DND-41 (cell line): Measurements from ENCODE around the gene LSG1.

Experiments used
- ATAC-seq: fragments of 200-7000 bp; cut with Tn5 transposase; 3 replicates; pipeline ENCODE4 v1.9.1; 2021; ENCODE audit warnings: low read depth; ENCODE audit not compliant: insufficient read depth
- DNase-seq: peaks from one replicate; pipeline ENCODE4 v3.0.0-alpha.2; 2020
- H2AFZ ChIP-seq: 2 replicates; pipeline ENCODE4 v1.6.0; 2012; ENCODE audit warnings: low read depth, low read length
- H3K27ac ChIP-seq: 2 replicates; pipeline ENCODE4 v1.5.1; 2012; ENCODE audit warnings: low read length, inconsistent platforms
- H3K27me3 ChIP-seq: fragments of 200-600 bp; sonication (generic); 2 replicates; pipeline ENCODE4 v1.6.0; 2012; ENCODE audit warnings: low read length, mild to moderate bottlenecking, inconsistent platforms; ENCODE audit not compliant: insufficient read depth, poor library complexity
- H3K36me3 ChIP-seq: 2 replicates; pipeline ENCODE4 v1.5.1; 2012; ENCODE audit warnings: low read length, inconsistent platforms; ENCODE audit not compliant: insufficient read depth
- H3K4me1 ChIP-seq: 2 replicates; pipeline ENCODE4 v1.5.1; 2012; ENCODE audit warnings: mild to moderate bottlenecking, low read length; ENCODE audit not compliant: insufficient read depth
- H3K4me2 ChIP-seq: 2 replicates; pipeline ENCODE4 v1.6.0; 2012; ENCODE audit warnings: mild to moderate bottlenecking, moderate library complexity, low read length, inconsistent platforms; ENCODE audit not compliant: insufficient read depth
- H3K4me3 ChIP-seq, 2 experiments: fragments of 200-600 bp in 1 of 2; shearing (Covaris generic) in 1 of 2; 2 replicates each; pipeline ENCODE4 v1.5.1; 2012 to 2016; ENCODE audit warnings: inconsistent platforms in 2 of 2, low read length in 2 of 2, mild to moderate bottlenecking in 2 of 2, low read depth in 1 of 2, moderate library complexity in 1 of 2
- H3K79me2 ChIP-seq: 2 replicates; pipeline ENCODE4 v1.6.0; 2012; ENCODE audit warnings: low read length, inconsistent platforms; ENCODE audit not compliant: insufficient read depth
- H3K9ac ChIP-seq: 2 replicates; pipeline ENCODE4 v1.6.0; 2012; ENCODE audit warnings: low read depth, mild to moderate bottlenecking, inconsistent platforms, low read length, moderate library complexity
- H3K9me3 ChIP-seq: 2 replicates; pipeline ENCODE4 v1.5.1; 2012; ENCODE audit warnings: low read length, moderate library complexity, mild to moderate bottlenecking, inconsistent platforms; ENCODE audit not compliant: insufficient read depth, severe bottlenecking
- H4K20me1 ChIP-seq: 2 replicates; pipeline ENCODE4 v1.6.0; 2012; ENCODE audit warnings: low read length; ENCODE audit not compliant: insufficient read depth
- CTCF ChIP-seq: IDR thresholded peaks from 2 replicates; pipeline ENCODE4 v1.5.1; 2012; ENCODE audit warnings: borderline replicate concordance, low read length, moderate library complexity, mild to moderate bottlenecking; ENCODE audit not compliant: poor library complexity, severe bottlenecking; ENCODE audit errors: extremely low read depth
- EZH2 ChIP-seq: IDR thresholded peaks from 3 replicates; pipeline ENCODE4 v1.6.1; 2012; ENCODE audit warnings: borderline replicate concordance, low read depth, mild to moderate bottlenecking, moderate library complexity, low read length, inconsistent platforms; ENCODE audit not compliant: severe bottlenecking

Gene LSG1

GRCh38 chr3:194647747-194648146 lies 24.2 kb downstream of the LSG1 start:
- no peak overlapping the region for H3K9ac ChIP-seq
- TF ChIP-seq CTCF (no peak), EZH2 (no peak)
- no peaks in the 10 kb centered on the region for H3K9me3 ChIP-seq
- H2AFZ ChIP-seq = no peak overlapping the region
- DNase-seq (no peak), ATAC-seq (no peak)
- 0 out of 2 replicates have a peak, but pooled peaks cover 2% of the 10 kb centered on the region for H4K20me1 ChIP-seq
- H3K27ac ChIP-seq = no peak overlapping the region
- H3K27me3 ChIP-seq = no peaks in the 10 kb centered on the region
- no peaks in the 10 kb centered on the region for H3K4me1 ChIP-seq
- H3K4me2 ChIP-seq = no peak overlapping the region
- no peaks in the 10 kb centered on the region for H3K79me2 ChIP-seq
- peaks cover 83% of the 10 kb centered on the region for H3K36me3 ChIP-seq
- no peak overlapping the region for H3K4me3 ChIP-seq

GRCh38 chr3:194642769-194643168 lies 29.2 kb downstream of the LSG1 start:
- H3K36me3 ChIP-seq = peaks cover 72% of the 10 kb centered on the region
- no peak overlapping the region for H3K4me3 ChIP-seq
- H3K27me3 ChIP-seq = no peaks in the 10 kb centered on the region
- no peaks in the 10 kb centered on the region for H4K20me1 ChIP-seq
- no peak overlapping the region for H3K27ac ChIP-seq
- H2AFZ ChIP-seq = no peak overlapping the region
- H3K9ac ChIP-seq = no peak overlapping the region
- ATAC-seq (no peak), DNase-seq (no peak)
- H3K4me1 ChIP-seq = no peaks in the 10 kb centered on the region
- H3K9me3 ChIP-seq = no peaks in the 10 kb centered on the region
- TF ChIP-seq CTCF (no peak), EZH2 (no peak)
- no peak overlapping the region for H3K4me2 ChIP-seq
- H3K79me2 ChIP-seq = no peaks in the 10 kb centered on the region

- Histone ChIP-seq H3K4me2 (no peak overlapping the region), H3K9me3 (no peaks in the 10 kb centered on the region), H2AFZ (no peak overlapping the region), H3K27me3 (no peaks in the 10 kb centered on the region), H3K9ac (no peak overlapping the region), H3K4me3 (no peak overlapping the region), H3K4me1 (no peaks in the 10 kb centered on the region), H4K20me1 (no peaks in the 10 kb centered on the region), H3K36me3 (peaks cover 62% of the 10 kb centered on the region), H3K27ac (no peak overlapping the region), H3K79me2 (no peaks in the 10 kb centered on the region)
- DNase-seq (peak; percentile 62), ATAC-seq (peak; percentile 89)
- TF ChIP-seq EZH2 (no peak), CTCF (peak; percentile 64)
Measured at GRCh38 chr3:194640829-194641228, 31.2 kb downstream of the LSG1 start.
